Renal cortical epithelial cell (primary cell): ENCODE data around the gene ATP9A. TPM values are rescaled to one million over a fixed set of nuclear protein-coding genes. Genes with fewer than 3 reads are reported as not detected.
"Not testable (repeated sequence)": the region's sequence is repeated elsewhere in the genome, so short reads cannot be mapped to it uniquely, and the experiment has no call there.

Experiments
- DNase-seq: peaks from one replicate; pipeline ENCODE4 v3.0.0-alpha.2; 2011; ENCODE audit warnings: low read depth
- total RNA-seq: library from RNA; depleted of rRNA; stranded (reverse); fragments of >200 nt; gene quantifications from 2 replicates; pipeline ENCODE4 v1.2.3, GENCODE V29; 2014

The ATP9A gene
- total RNA-seq, 1 donor from 2014 or later: 60.6 TPM

DNA sequence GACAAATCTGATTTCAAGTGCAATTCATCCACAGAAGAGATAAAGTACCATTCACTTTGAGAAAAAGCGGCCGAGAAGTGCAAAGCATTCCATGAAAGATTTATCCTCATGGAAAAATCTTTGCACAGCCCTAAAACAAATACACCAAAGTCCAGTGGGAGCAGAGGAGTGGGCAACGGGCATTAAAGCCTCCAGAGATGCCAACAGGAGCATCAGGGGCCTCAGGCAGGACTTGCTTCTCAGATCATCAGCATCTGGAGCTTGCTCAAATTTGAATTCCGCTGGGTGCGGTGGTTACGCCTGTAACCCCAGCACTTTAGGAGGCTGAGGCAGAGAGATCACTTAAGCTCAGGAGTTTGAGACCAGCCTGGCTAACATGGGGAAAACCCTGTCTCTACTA is 115.0 kb downstream of the ATP9A start:
- DNase-seq: no peak

- no peak for DNase-seq
These were observed 116.2 kb downstream of the ATP9A start for GRCh38 chr20:51651921-51652549.

DNA sequence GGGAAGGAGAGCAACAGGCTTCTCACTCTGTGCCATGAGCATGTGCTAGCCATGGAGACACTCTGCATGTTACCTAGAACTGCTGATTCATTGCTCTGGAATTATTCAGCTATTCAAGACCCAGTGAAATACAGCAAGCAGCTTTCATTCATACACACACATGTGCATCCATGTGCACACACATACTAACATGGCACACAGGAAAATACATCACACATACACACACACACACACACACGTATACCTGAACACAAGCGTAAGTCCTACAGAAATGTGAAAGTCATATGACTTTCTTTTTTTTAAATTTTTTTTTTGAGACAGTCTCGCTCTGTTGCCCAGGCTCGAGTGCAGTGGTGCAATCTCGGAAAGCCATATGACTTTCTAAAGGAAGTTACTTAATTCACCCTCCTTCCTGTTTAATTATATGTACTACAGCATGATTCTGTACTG is 117.5 kb downstream of the ATP9A start:
- DNase-seq: peak; percentile 95

DNA sequence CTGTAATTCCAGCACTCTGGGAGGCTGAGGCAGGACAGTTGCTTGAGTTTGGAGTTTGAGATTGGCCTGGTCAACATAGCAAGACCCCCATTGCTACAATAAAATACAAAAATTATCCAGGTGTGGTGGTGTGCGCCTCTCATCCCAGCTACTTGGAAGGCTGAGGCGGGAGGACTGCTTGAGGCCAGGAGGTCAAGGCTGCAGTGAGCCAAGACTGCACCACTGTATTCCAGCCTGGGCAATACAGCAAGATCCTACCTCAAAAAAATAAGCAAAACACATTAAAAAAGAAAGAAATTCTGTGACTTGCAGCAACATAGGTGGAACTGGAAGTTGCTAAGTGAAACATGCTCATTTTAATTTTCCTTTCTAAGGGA is 119.6 kb downstream of the ATP9A start:
- no peak for DNase-seq

GRCh38 chr20:51647674-51648570 is 120.3 kb downstream of the ATP9A start:
- no peak for DNase-seq

- not testable (repeated sequence) for DNase-seq
These were observed 124.4 kb downstream of the ATP9A start for GRCh38 chr20:51643810-51644209.

GRCh38 chr20:51643390-51643789 is 124.8 kb downstream of the ATP9A start:
- no peak for DNase-seq

GRCh38 chr20:51641866-51642265 is 126.3 kb downstream of the ATP9A start:
- DNase-seq: no peak

GRCh38 chr20:51640743-51641142 is 127.4 kb downstream of the ATP9A start:
- no peak for DNase-seq

GRCh38 chr20:51639206-51639832 is 128.9 kb downstream of the ATP9A start:
- peak; percentile 23 for DNase-seq

DNA sequence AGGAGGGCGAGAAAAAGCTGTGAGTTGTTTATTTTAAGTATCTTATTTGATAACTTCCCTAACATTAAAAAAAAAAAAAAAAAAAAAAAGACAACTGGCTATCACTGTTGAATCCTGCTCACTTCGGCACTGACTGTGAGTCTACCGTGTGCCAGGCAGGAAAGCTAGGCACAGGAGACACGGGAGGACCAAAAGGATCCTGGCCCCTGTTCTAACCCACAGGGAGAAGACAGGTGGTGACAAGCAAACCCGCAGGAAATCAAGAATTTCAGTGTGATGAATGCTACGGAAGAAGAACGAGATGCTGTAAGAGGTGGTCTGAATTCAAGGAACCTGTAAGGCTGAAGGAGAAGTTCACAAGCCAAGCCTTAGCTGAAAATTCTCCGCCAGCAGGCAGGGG is 130.9 kb downstream of the ATP9A start:
- no peak for DNase-seq

DNA sequence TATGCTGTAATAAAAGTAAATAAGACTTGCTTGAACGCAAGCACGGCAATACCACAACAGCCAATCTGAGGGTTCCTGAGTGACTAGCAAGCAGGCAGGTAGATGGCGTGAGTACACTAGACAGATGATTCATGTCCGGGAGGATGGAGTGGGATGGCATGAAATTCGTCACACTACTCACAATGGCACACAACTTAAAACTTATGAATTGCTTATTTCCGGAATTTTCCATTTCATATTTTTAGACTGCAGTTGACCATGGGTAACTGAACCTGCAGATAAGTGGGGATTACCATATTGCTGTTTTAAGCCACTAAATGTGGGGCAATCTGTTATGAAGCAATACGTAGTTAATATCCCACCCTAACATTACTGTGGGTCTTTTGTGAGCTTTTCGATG is 132.1 kb downstream of the ATP9A start:
- no peak for DNase-seq

- DNase-seq: no peak
These were observed 132.5 kb downstream of the ATP9A start for GRCh38 chr20:51635680-51636079.

DNA sequence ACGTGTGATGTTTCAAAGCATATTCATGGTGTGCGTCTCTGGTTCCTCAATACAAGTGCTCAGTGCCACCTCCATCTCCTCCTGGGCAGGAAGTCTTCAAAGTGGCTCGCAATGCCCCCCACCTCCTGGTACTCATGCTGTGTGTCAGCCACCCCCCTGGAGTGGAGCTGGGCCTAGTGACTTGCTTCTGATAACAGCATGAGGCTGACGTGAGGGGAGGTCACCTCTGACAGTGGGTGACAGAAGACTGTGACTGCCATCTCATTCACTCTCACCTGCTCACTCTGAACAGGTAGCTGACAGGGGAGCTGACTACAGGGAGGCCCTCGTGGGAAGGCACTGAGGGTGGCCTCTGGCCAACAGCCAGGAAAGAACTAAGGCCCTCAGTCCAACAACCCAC is 133.3 kb downstream of the ATP9A start:
- no peak for DNase-seq

DNA sequence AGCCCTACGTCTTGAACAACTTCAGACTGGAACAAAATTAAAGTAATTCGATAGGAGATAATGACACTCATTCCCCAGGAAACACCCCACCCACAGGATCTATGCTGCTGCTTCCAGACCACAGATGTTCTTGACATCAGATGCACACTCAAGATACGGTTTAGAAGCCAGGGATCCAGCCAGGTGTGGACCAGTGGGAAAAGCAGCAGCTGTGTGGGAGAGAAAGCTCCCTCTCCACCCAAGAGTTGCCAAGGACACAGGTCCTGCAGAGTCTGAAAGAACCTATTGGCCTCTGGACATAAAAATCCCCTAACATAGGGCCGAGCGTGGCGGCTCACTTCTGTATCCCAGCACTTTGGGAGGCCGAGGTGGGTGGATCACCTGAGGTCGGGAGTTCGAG is 133.9 kb downstream of the ATP9A start:
- no peak for DNase-seq

DNA sequence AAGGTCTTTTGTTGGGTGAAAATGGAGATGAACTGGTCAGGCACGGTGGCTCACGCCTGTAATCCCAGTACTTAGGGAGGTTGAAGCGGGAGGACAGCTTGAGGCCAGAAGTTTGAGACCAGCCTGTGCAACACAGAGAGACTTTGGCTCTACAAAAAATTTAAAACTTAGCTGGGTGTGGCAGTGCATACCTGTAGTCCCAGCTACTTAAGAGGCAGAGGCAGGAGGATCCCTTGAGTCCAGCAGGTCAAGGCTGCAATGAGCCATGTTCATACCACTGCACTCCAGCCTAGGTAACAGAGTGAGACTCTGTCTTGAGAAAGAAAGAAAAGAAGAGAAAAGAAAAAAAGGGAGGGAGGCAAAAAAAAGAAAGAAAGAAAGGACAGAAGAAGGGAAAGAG is 134.8 kb downstream of the ATP9A start:
- no peak for DNase-seq

- no peak for DNase-seq
These were observed 136.2 kb downstream of the ATP9A start for GRCh38 chr20:51631953-51632352.

GRCh38 chr20:51631011-51631950 is 136.9 kb downstream of the ATP9A start:
- peak; percentile 97 for DNase-seq

DNA sequence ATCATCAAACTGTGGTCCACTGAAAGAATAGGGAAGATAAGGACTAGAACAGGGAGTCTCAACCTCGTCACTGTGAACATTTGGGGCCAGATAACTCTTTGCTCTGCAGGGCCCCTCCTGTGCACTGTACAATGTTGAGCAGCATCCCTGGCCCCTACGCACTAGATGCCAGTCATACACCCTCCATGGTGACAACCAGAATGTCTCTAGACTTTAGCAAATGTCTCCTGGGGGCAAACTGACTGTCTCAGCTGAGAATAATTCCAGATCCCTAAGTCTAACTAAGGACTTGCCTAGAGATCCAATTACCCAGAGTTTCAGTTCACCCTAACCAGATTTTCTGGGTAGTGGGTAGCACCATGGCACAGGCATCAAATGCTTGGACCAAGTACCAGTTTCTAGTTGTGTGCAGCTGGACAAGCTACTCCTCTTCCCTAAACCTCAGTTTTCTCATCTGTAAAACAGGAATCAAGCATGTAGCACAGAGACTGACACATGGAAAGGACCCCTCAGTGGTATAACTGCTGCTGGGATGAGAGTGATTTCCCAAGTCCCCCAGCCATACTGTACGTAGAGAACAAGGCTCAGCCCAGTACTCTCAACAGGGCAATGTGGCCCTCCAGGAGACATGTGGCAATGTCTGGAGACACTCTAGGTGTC is 138.7 kb downstream of the ATP9A start:
- no peak for DNase-seq

GRCh38 chr20:51628533-51629398 is 139.4 kb downstream of the ATP9A start:
- DNase-seq: peak; percentile 31
